T-helper 1 cell treated with Interleukin-12 subunit alpha and Interleukin-12 subunit beta and Interleukin-4 antibody, amounts not matched to agents 30 ng/mL and 1 ng/mL, for 36 hours (primary cell): ENCODE data around the gene PLCB1. TPM values are rescaled to one million over a fixed set of nuclear protein-coding genes. Genes with fewer than 3 reads are reported as not detected.

ENCODE experiments used
- intact Hi-C: fragments of 100-400 bp; cut with micrococcal nuclease; formaldehyde crosslinking; loops from one replicate; pipeline ENCODE4 v1.15.1; 2024
- total RNA-seq: library from RNA; stranded (reverse); gene quantifications from 2 replicates; pipeline ENCODE4 v1.2.3, GENCODE V29; 2022

Gene PLCB1
- total RNA-seq, 1 donor from 2014 or later, result 1.4 TPM

- intact Hi-C loops, result no loop called here
These were observed 111.0 kb downstream of the PLCB1 start for GRCh38 chr20:8242827-8243724.

GRCh38 chr20:8244637-8245036, 112.6 kb downstream of the PLCB1 start:
- intact Hi-C loops, result no loop called here

GRCh38 chr20:8246153-8246552, 114.1 kb downstream of the PLCB1 start:
- intact Hi-C loops, result no loop called here

DNA sequence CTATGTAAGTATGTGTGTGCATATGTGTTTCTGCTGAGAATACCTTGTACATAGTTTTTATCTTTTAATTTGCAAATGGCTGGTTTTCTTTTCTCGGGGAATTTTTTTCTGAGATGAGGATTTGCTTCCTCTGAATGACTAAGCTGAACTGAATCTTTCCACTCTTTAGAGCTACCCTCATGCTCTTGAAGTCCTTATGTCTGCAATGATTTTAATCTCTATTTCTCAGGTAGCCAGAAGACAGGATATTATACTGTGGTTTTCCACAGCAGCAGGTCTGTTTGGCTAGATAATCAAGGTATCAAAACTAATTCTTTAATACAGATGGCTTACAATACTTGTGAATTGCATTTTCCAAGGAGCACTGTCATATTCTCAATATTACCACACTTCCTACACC, 114.7 kb downstream of the PLCB1 start:
- intact Hi-C loops, result no loop called here

GRCh38 chr20:8248051-8248450, 116.0 kb downstream of the PLCB1 start:
- intact Hi-C loops, result no loop called here

GRCh38 chr20:8249634-8250033, 117.6 kb downstream of the PLCB1 start:
- intact Hi-C loops, result no loop called here

DNA sequence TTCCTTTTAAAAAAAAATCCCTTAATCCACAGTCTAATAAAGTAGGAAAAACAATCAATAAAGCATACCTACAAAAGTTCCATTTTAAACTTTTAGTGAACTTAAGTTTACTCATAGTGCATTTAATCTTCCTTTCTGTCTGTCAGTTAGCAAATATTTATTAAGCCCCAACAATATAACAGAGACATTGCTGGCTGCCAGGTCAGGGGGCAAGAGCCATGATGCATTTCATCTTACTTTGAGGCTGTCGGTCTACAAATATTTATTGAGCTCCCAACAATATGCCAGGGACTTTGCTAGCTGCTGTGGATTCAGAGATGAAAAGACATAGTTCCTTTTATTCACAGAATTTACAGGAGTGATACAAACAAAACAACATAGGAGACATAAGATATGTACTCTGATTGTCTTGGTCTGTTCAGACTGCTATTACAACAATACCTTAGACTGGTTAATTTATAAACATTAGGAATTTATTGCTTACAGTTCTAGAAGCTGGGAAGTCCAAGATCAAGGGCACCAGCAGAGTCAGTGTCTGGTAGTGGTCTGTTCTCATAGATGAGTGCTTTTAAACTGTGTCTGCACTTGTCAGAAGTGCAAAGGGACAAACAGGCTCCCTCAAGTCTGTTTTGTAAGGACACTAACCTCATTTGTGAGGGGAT, 118.6 kb downstream of the PLCB1 start:
- intact Hi-C loops, result no loop called here

DNA sequence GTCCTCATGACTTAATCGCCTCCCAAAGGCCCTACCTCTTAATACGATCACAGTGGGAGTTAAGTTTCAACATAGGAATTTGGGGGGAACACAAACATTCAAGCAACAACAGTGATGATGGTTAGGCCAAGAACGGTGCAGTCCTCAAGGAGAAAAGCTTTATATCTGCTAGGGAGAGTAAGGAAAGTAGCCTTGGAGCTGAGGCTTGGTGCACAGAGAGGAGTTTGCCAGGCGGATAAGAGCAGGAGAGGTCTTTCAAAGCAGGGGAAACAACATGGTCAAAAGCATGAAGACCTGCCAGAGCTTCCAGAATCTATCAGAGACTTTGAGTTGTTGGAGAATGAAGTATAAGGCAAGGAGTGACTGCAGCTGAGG, 119.1 kb downstream of the PLCB1 start:
- intact Hi-C loops, result no loop called here

DNA sequence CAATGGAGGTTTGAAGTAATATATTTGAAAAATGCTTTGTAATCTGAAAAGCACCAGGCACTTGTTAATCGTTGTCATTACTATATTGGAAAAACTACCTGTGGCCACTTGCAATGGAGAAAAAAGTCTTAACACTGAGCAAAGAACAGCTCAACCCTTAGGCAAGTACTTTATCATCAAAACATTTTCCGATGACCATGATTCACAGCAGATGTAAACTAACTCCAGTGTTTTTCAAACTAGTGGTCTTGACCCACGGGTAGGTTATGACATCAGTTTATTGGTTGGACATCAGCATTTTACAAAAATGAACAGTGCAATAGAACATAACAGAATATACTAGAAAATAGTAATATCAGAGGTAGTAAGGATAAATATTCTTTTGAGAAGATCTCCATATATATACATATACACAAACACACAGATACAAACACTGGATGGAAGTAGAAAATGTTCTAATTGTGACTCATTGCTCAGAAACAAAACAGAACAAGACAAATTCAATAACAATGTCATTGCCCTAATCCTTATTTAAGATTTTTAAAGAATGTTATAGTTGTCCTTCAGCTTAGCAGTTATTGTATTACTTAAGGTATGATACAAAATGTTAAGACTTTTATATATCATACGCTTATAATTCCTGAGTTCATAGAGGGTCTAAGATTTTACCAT, 123.0 kb downstream of the PLCB1 start:
- intact Hi-C loops, result loop anchor here (5.0 kb wide), 1 partner anchor 43 kb away; no protein-coding TSS in a partner anchor

- intact Hi-C loops, result loop anchor here (5.0 kb wide), 1 partner anchor 44 kb away; no protein-coding TSS in a partner anchor
These were observed 124.0 kb downstream of the PLCB1 start for GRCh38 chr20:8255945-8256632.

- intact Hi-C loops, result no loop called here
These were observed 128.8 kb downstream of the PLCB1 start for GRCh38 chr20:8260837-8261251.

- intact Hi-C loops, result no loop called here
These were observed 130.7 kb downstream of the PLCB1 start for GRCh38 chr20:8262721-8263120.

- intact Hi-C loops, result no loop called here
These were observed 133.5 kb downstream of the PLCB1 start for GRCh38 chr20:8265588-8265987.

DNA sequence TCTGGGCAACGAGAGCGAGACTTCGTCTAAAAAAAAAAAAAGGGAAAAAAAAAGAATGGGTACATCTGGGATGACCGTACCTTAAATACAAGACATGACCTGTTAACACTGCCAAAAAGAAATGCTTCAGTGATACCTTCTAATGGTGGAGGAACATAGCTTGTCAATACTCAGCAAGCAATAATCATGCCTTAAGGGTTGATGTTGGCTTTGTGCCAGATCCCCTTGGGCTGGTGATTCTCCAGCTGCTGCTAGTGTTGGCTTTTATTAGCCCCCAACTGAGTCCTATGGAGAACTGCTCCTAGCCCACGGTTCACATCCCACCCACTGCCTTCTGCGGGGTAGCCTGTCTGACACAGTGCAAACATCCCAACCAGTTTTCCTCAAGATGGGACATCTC, 134.9 kb downstream of the PLCB1 start:
- intact Hi-C loops, result no loop called here

GRCh38 chr20:8271727-8272126, 139.7 kb downstream of the PLCB1 start:
- intact Hi-C loops, result no loop called here

- intact Hi-C loops, result no loop called here
These were observed 140.7 kb downstream of the PLCB1 start for GRCh38 chr20:8272766-8273165.

DNA sequence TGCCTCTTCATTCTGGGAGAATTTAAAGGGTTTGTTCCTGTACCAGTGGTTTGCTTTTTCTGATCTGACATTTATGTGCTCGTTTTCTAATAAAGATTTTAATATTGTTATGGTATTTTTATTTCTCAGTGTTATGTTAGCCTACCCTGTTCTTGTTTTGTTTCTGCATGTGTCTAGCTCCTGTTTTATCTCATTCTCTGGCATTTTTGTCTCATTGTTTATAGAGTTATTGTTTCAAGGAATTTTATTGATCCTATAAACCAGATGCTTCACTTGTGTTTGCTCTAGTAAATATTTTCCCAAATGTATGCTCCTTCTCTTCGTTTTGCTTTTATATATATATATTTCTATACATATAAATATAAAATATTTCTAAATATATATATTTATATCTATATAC, 152.8 kb downstream of the PLCB1 start:
- intact Hi-C loops, result no loop called here

DNA sequence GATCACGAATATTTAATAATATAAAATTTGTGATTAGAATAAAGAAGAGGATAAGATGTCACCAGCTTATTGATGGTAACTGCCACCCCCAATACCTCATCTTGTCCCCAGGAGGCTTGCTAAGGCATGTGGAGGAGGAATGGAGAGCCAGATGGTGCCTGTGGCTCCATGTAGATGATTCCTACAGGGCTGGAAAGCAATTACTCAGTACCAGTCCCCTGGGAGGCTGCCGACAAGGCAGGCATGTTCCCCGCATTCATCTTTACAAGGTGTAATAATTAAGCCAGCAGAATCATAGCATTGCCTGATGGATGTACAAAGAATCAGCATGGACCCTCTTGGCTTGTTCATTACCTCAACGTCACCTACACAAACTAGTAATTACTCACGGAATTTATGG, 155.3 kb downstream of the PLCB1 start:
- intact Hi-C loops, result no loop called here

- intact Hi-C loops, result no loop called here
These were observed 159.1 kb downstream of the PLCB1 start for GRCh38 chr20:8291200-8291599.

- intact Hi-C loops, result no loop called here
These were observed 159.8 kb downstream of the PLCB1 start for GRCh38 chr20:8291873-8292272.

DNA sequence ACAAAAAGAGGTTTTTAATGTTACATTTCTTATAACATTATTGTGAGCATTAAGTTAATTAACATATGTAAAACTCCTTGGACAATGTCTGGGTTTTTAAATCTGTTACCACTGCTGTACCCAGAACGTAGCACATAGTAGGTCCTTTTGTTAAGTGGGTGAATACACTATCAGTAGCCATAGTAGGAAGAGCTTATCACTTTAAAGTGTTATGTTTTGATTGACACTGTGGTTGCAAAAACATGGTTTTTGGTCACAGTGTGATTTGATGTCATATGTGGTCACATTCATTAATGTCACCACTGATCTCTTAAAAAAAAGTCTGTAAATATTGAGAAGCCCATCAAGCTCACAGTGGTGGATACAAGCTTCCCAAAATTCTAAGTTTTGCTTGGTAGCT, 160.7 kb downstream of the PLCB1 start:
- intact Hi-C loops, result no loop called here

GRCh38 chr20:8293750-8294149, 161.7 kb downstream of the PLCB1 start:
- intact Hi-C loops, result no loop called here
